HCT116 (cell line): ENCODE measurements around the gene SPOP.

Source experiments
- EZH2 ChIP-seq: fragments of 200-600 bp; sonication (generic); IDR thresholded peaks from 2 replicates; pipeline ENCODE4 v1.6.1; 2017; ENCODE audit warnings: antibody characterized with exemption, mixed run types
- EZH2phosphoT487 ChIP-seq: fragments of 200-600 bp; IDR thresholded peaks from 2 replicates; pipeline ENCODE4 v1.6.1; 2018; ENCODE audit warnings: antibody characterized with exemption, borderline replicate concordance
- FOSL1 ChIP-seq: IDR thresholded peaks from 2 replicates; pipeline ENCODE4 v1.6.1; 2012; ENCODE audit warnings: low read depth
- JUND ChIP-seq: IDR thresholded peaks from 2 replicates; pipeline ENCODE4 v1.6.1; 2012
- POLR2A ChIP-seq: IDR thresholded peaks from 2 replicates; pipeline ENCODE4 v1.7.0; 2011; ENCODE audit warnings: borderline replicate concordance; ENCODE audit not compliant: insufficient read depth, insufficient read length; ENCODE audit errors: extremely low read depth
- SIN3A ChIP-seq: IDR thresholded peaks from 2 replicates; pipeline ENCODE4 v1.6.1; 2012; ENCODE audit warnings: low read depth
- SP1 ChIP-seq: IDR thresholded peaks from 2 replicates; pipeline ENCODE4 v1.6.1; 2012; ENCODE audit warnings: low read depth
- TCF7L2 ChIP-seq: IDR thresholded peaks from 2 replicates; pipeline ENCODE4 v1.7.0; 2011; ENCODE audit warnings: borderline replicate concordance, inconsistent platforms; ENCODE audit not compliant: insufficient read depth, insufficient read length; ENCODE audit errors: extremely low read depth
- YY1 ChIP-seq: IDR thresholded peaks from 2 replicates; pipeline ENCODE4 v1.6.1; 2011; ENCODE audit warnings: low read length, low read depth, moderate library complexity, mild to moderate bottlenecking; ENCODE audit not compliant: insufficient replicate concordance; ENCODE audit errors: extremely low read depth
- ZFX ChIP-seq: fragments of 450-650 bp; IDR thresholded peaks from 2 replicates; pipeline ENCODE4 v1.6.1; 2017
- TF ChIP-seq, protein P1 (sequence below), 3 experiments: fragments of 200-600 bp in 1 of 3; sonication (generic) in 1 of 3; IDR thresholded peaks in 2 of 3; conservative IDR thresholded peaks in 1 of 3; 2 replicates each; pipeline ENCODE4 v1.5.1; 2012 to 2017; ENCODE audit warnings: low read depth in 2 of 3, low read length in 2 of 3, antibody characterized with exemption in 1 of 3, borderline replicate concordance in 1 of 3, control low read depth in 1 of 3, mild to moderate bottlenecking in 1 of 3, mixed read lengths in 1 of 3, mixed run types in 1 of 3, moderate library complexity in 1 of 3; ENCODE audit not compliant: insufficient read depth in 1 of 3
- TF ChIP-seq, protein P2 (sequence below): IDR thresholded peaks from 2 replicates; pipeline ENCODE4 v1.6.1; 2012
- TF ChIP-seq, protein P3 (sequence below): IDR thresholded peaks from 2 replicates; pipeline ENCODE4 v1.6.1; 2011; ENCODE audit warnings: mild to moderate bottlenecking, low read length, moderate library complexity; ENCODE audit not compliant: insufficient replicate concordance; ENCODE audit errors: extremely low read depth
- TF ChIP-seq, protein P4 (sequence below): IDR thresholded peaks from 2 replicates; pipeline ENCODE4 v1.6.1; 2012

DNA sequence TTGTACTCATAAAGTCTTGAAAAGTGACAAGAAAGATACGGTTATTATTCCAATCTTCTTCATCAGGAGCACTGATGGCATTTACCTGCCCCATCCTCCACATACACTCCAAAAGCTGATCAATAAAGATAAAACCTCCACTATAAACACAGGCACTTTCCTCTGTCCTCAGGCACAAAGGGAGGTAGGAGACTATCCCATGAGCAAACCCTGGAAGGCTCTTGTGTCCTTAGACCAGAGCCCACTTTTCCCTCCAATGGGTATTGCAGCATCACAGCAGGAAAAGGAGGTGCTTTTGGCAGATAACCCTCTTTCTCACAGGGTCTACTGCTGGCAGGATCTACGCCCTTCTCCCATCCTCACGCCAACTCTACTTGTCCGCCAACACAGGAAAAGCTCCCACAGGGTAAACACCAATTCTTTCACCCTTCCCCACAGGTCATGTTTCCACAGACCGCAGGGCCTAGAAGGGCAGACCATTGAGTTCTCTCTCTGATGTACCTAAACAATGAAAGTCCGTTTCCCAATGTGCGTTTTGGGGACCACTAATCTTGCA is 73.5 kb downstream of the SPOP start:
- TF ChIP-seq, protein P1, sequence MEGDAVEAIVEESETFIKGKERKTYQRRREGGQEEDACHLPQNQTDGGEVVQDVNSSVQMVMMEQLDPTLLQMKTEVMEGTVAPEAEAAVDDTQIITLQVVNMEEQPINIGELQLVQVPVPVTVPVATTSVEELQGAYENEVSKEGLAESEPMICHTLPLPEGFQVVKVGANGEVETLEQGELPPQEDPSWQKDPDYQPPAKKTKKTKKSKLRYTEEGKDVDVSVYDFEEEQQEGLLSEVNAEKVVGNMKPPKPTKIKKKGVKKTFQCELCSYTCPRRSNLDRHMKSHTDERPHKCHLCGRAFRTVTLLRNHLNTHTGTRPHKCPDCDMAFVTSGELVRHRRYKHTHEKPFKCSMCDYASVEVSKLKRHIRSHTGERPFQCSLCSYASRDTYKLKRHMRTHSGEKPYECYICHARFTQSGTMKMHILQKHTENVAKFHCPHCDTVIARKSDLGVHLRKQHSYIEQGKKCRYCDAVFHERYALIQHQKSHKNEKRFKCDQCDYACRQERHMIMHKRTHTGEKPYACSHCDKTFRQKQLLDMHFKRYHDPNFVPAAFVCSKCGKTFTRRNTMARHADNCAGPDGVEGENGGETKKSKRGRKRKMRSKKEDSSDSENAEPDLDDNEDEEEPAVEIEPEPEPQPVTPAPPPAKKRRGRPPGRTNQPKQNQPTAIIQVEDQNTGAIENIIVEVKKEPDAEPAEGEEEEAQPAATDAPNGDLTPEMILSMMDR (IDR thresholded peaks at IDR 0.05 in 2 of 3, conservative IDR thresholded peaks at IDR 0.05 in 1 of 3; ENCODE audit: borderline replicate concordance in 1 of 3, insufficient read depth in 1 of 3, low read depth in 2 of 3, low read length in 2 of 3): no peak
- TF ChIP-seq ZFX (no peak), SIN3A (no peak), POLR2A (no peak), TCF7L2 (no peak), EZH2 (no peak), FOSL1 (no peak), JUND (no peak), SP1 (no peak), EZH2phosphoT487 (no peak), YY1 (no peak)
- TF ChIP-seq, protein P2, sequence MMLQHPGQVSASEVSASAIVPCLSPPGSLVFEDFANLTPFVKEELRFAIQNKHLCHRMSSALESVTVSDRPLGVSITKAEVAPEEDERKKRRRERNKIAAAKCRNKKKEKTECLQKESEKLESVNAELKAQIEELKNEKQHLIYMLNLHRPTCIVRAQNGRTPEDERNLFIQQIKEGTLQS: no peak
- TF ChIP-seq, protein P3, sequence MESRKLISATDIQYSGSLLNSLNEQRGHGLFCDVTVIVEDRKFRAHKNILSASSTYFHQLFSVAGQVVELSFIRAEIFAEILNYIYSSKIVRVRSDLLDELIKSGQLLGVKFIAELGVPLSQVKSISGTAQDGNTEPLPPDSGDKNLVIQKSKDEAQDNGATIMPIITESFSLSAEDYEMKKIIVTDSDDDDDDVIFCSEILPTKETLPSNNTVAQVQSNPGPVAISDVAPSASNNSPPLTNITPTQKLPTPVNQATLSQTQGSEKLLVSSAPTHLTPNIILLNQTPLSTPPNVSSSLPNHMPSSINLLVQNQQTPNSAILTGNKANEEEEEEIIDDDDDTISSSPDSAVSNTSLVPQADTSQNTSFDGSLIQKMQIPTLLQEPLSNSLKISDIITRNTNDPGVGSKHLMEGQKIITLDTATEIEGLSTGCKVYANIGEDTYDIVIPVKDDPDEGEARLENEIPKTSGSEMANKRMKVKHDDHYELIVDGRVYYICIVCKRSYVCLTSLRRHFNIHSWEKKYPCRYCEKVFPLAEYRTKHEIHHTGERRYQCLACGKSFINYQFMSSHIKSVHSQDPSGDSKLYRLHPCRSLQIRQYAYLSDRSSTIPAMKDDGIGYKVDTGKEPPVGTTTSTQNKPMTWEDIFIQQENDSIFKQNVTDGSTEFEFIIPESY: no peak
- TF ChIP-seq, protein P4, sequence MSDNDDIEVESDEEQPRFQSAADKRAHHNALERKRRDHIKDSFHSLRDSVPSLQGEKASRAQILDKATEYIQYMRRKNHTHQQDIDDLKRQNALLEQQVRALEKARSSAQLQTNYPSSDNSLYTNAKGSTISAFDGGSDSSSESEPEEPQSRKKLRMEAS: no peak
